HFFc6 (cell line): ENCODE data around the gene ADAMTS9. TPM values are rescaled to one million over a fixed set of nuclear protein-coding genes. Genes with fewer than 3 reads are reported as not detected.

Source experiments
- DNase-seq: peaks from one replicate; pipeline ENCODE4 v3.0.0-alpha.2; 2018
- H3K27ac Mint-ChIP-seq: 2 replicates; pipeline ENCODE4 v1.8.0; 2020; ENCODE audit warnings: mild to moderate bottlenecking, mixed read lengths
- H3K27me3 Mint-ChIP-seq: 2 replicates; pipeline ENCODE4 v1.8.0; 2021; ENCODE audit warnings: mild to moderate bottlenecking, moderate library complexity, mixed read lengths; ENCODE audit not compliant: insufficient read depth
- H3K36me3 Mint-ChIP-seq: 2 replicates; pipeline ENCODE4 v1.8.0; 2021; ENCODE audit warnings: low read depth, mixed read lengths
- H3K4me1 Mint-ChIP-seq: 2 replicates; pipeline ENCODE4 v1.8.0; 2020; ENCODE audit warnings: low read depth, mixed read lengths
- H3K4me3 Mint-ChIP-seq: 2 replicates; pipeline ENCODE4 v1.8.0; 2020; ENCODE audit warnings: mild to moderate bottlenecking, moderate library complexity, mixed read lengths
- H3K9me3 Mint-ChIP-seq: 2 replicates; pipeline ENCODE4 v1.8.0; 2020; ENCODE audit warnings: mild to moderate bottlenecking, mixed read lengths
- CTCF ChIP-seq: fragments of 200-600 bp; sonication (generic); IDR thresholded peaks from 2 replicates; pipeline ENCODE4 v1.5.0; 2021; ENCODE audit warnings: antibody characterized with exemption, mild to moderate bottlenecking
- total RNA-seq, 6 experiments: library from RNA; stranded (reverse); fragmentation: NEBNext Ultra II Directional; extraction: Animal tissue kit (Norgen Biotek cat#: 25700); gene quantifications; 2 replicates in 1 of 6; 3 replicates in 5 of 6; pipeline ENCODE4 v1.2.3, GENCODE V29; 2021

The ADAMTS9 gene
- total RNA-seq, 6 experiments from 2014 or later, result 0.07 to 0.14 (median 0.12) TPM; not detected in 1

- Mint-ChIP-seq H3K36me3 (no peaks in the 10 kb centered on the region), H3K4me1 (peaks cover 18% of the 10 kb centered on the region), H3K27me3 (peaks cover 11% of the 10 kb centered on the region), H3K4me3 (no peak overlapping the region), H3K27ac (no peak overlapping the region), H3K9me3 (no peaks in the 10 kb centered on the region)
- DNase-seq, result no peak
- no peak for TF ChIP-seq CTCF
Measured at GRCh38 chr3:64693031-64693430, 5.2 kb upstream of the ADAMTS9 start.

GRCh38 chr3:64691051-64691450 lies 3.3 kb upstream of the ADAMTS9 start:
- DNase-seq, result no peak
- Mint-ChIP-seq H3K36me3 (no peaks in the 10 kb centered on the region), H3K27me3 (peaks cover 11% of the 10 kb centered on the region), H3K4me3 (no peak overlapping the region), H3K4me1 (peaks cover 28% of the 10 kb centered on the region), H3K27ac (no peak overlapping the region), H3K9me3 (no peaks in the 10 kb centered on the region)
- TF ChIP-seq CTCF, result no peak

- Mint-ChIP-seq H3K36me3 (no peaks in the 10 kb centered on the region), H3K9me3 (no peaks in the 10 kb centered on the region), H3K4me3 (peak overlapping the region; percentile 90), H3K27ac (no peak overlapping the region), H3K4me1 (peaks cover 28% of the 10 kb centered on the region), H3K27me3 (peaks cover 18% of the 10 kb centered on the region)
- DNase-seq, result no peak
- TF ChIP-seq CTCF, result no peak
Measured at GRCh38 chr3:64687086-64687780, 567 bp downstream of the ADAMTS9 start.

GRCh38 chr3:64686446-64686908 lies 1.3 kb downstream of the ADAMTS9 start:
- peaks cover 18% of the 10 kb centered on the region for H3K27me3 Mint-ChIP-seq
- no peak for TF ChIP-seq CTCF
- no peaks in the 10 kb centered on the region for H3K9me3 Mint-ChIP-seq
- peak overlapping the region; percentile 90 for H3K4me3 Mint-ChIP-seq
- peak overlapping the region; percentile 31 for H3K27ac Mint-ChIP-seq
- DNase-seq, result peak; percentile 26
- no peaks in the 10 kb centered on the region for H3K36me3 Mint-ChIP-seq
- peaks cover 27% of the 10 kb centered on the region for H3K4me1 Mint-ChIP-seq

- Mint-ChIP-seq H3K4me1 (peaks cover 22% of the 10 kb centered on the region), H3K27ac (peak overlapping the region; percentile 31), H3K36me3 (no peaks in the 10 kb centered on the region), H3K27me3 (peaks cover 19% of the 10 kb centered on the region), H3K9me3 (no peaks in the 10 kb centered on the region), H3K4me3 (peak overlapping the region; percentile 90)
- TF ChIP-seq CTCF, result peak; percentile 44; the same call in 1 of the 2 replicates
- DNase-seq, result peak; percentile 76
Measured at GRCh38 chr3:64685800-64686445, 1.9 kb downstream of the ADAMTS9 start.
